Pancreas (tissue), 10 donors: ENCODE results near the gene PDGFRB. TPM values are rescaled to one million over a fixed set of nuclear protein-coding genes. Genes with fewer than 3 reads are reported as not detected.

Source experiments
- ATAC-seq, 4 donors: fragments of 200-7000 bp; cut with Tn5 transposase; one replicate each; pipeline versions ENCODE4 v1.8.0 to v1.9.1; 2020; ENCODE audit warnings: mild to moderate bottlenecking in 4 of 4, moderate library complexity in 4 of 4
- DNase-seq, 6 donors: peaks; one replicate each; pipeline ENCODE4 v3.0.0-alpha.2; 2020
- FAIRE-seq: peaks from 2 replicates; lab custom pipeline; 2012; peaks lifted over from hg19 to GRCh38; lab: Jason Lieb, UNC
- H3K27ac ChIP-seq, 4 donors: fragments of 200-600 bp; sonication (generic); 1 replicate in 3 of 4; 2 replicates in 1 of 4; pipeline versions ENCODE4 v1.5.0 to v1.8.0; 2020
- H3K27me3 ChIP-seq, 4 donors: fragments of 200-600 bp; one replicate each; pipeline ENCODE4 v1.8.0; 2021
- H3K36me3 ChIP-seq, 3 donors: fragments of 200-600 bp; sonication (generic) in 1 of 3; one replicate each; pipeline versions ENCODE4 v1.5.0 to v1.8.0; 2020 to 2021
- H3K4me1 ChIP-seq, 3 donors: fragments of 200-600 bp; one replicate each; pipeline ENCODE4 v1.8.0; 2021
- H3K4me3 ChIP-seq, 4 donors: fragments of 200-600 bp; sonication (generic) in 2 of 4; one replicate each; pipeline versions ENCODE4 v1.5.0 to v1.8.0; 2020 to 2021
- H3K9me3 ChIP-seq, 4 donors: fragments of 200-600 bp; one replicate each; pipeline ENCODE4 v1.8.0; 2021
- WGBS, 2 donors: extraction: QIAGEN DNeasy Blood & Tissue Kit; methylation state at CpG; one replicate each; pipeline ENCODE4 v1.1.7; 2013; 5-methylcytosine and 5-hydroxymethylcytosine counted together
- intact Hi-C, 3 donors: fragments of 100-400 bp; cut with DNase I; formaldehyde crosslinking; loops; one replicate each; pipeline versions ENCODE4 v1.11.1 to v1.14.2; 2022
- polyA plus RNA-seq, 2 donors: library from polyadenylated mRNA; stranded (reverse); fragments of 200-250 nt; gene quantifications; one replicate each; pipeline ENCODE4 v1.2.3, GENCODE V29; 2013
- total RNA-seq, 6 donors: library from RNA; stranded (reverse); fragmentation: NEBNext Ultra II Directional in 4 of 6; extraction: Animal tissue kit (Norgen Biotek cat#: 25700) in 4 of 6; gene quantifications; one replicate each; pipeline versions ENCODE4 v1.2.1 to v1.2.4, GENCODE V29; 2021 to 2023
- TF ChIP-seq, protein P1 (sequence below), 4 donors: fragments of 200-600 bp; sonication (generic) in 3 of 4; IDR thresholded peaks; one replicate each; pipeline versions ENCODE4 v1.5.0 to v1.8.0; 2021; ENCODE audit warnings: antibody characterized with exemption in 4 of 4
- donor health status: healthy with polysubstance abuse.
- donor health status: DM: no; HTN: no; CAD: no; lungs with moderate emphysema.
- donor health status: DM: no; HTN: no; CAD: no.
- donor health status: control.
- donor health status: control.
- donor health status: Bipolar disorder and iron deficiency.
- donor health status: DM: yes; HTN: yes; CAD: no.
- donor health status: DM: no; HTN: no; CAD: no.
- donor health status: DM: no; HTN: no; CAD: no.
- donor health status: DM: yes; HTN: yes; CAD: no.

The PDGFRB gene
- total and polyA plus RNA-seq, 8 donors: 7.2 to 48.6 (median 14.5) TPM

DNA sequence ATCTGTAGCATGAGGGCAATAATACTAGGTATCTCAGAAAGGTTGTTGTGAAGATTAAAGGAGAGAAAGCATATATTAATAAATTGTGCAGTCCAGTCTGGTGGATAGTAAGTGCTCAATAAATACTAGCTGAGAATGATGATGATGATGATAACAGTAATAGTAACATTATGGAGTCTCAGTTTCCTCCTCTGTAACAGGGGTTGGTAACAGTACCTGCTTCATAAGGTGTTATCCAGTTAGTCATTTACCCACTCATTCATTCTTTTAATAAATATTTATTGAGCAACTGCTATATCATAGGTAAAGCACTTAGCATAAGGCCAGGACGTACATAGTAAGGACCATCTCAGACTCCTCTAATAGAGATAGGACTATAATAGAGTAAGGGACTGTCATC is 41.8 kb upstream of the PDGFRB start:
- Histone ChIP-seq H3K4me3 (no peak overlapping the region), H3K27me3 (no peaks in the 10 kb centered on the region), H3K27ac (no peak overlapping the region), H3K9me3 (no peaks in the 10 kb centered on the region), H3K36me3 (no peaks in the 10 kb centered on the region), H3K4me1 (no peaks in the 10 kb centered on the region)
- FAIRE-seq (no peak), ATAC-seq (no peak), DNase-seq (no peak)
- intact Hi-C loops: no loop called here
- TF ChIP-seq, protein P1, sequence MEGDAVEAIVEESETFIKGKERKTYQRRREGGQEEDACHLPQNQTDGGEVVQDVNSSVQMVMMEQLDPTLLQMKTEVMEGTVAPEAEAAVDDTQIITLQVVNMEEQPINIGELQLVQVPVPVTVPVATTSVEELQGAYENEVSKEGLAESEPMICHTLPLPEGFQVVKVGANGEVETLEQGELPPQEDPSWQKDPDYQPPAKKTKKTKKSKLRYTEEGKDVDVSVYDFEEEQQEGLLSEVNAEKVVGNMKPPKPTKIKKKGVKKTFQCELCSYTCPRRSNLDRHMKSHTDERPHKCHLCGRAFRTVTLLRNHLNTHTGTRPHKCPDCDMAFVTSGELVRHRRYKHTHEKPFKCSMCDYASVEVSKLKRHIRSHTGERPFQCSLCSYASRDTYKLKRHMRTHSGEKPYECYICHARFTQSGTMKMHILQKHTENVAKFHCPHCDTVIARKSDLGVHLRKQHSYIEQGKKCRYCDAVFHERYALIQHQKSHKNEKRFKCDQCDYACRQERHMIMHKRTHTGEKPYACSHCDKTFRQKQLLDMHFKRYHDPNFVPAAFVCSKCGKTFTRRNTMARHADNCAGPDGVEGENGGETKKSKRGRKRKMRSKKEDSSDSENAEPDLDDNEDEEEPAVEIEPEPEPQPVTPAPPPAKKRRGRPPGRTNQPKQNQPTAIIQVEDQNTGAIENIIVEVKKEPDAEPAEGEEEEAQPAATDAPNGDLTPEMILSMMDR (IDR thresholded peaks at IDR 0.05): no peak
- WGBS, 2 donors: 87 to 97% methylated on average over 1 of the region's 1 CpG

DNA sequence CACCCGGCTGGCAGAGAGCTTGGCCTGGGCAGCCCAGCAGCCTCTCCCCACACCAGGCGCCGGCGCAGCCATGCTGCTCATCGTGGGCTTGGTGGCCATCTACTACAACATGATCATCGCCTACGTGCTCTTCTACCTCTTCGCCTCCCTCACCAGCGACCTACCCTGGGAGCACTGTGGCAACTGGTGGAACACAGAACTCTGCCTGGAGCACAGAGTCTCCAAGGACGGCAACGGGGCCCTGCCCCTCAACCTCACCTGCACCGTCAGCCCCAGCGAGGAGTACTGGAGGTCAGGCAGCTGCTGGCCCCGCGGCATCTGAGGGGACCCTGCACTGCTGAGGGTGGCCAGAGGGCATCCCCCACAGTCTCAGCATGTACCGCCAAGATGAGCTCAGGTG is 41.3 kb upstream of the PDGFRB start:
- Histone ChIP-seq H3K9me3 (no peaks in the 10 kb centered on the region), H3K27ac (no peak overlapping the region), H3K4me3 (no peak overlapping the region), H3K36me3 (no peaks in the 10 kb centered on the region), H3K4me1 (no peaks in the 10 kb centered on the region), H3K27me3 (no peaks in the 10 kb centered on the region)
- DNase-seq (no peak), ATAC-seq (no peak), FAIRE-seq (no peak)
- intact Hi-C loops: no loop called here
- TF ChIP-seq, protein P1 (IDR thresholded peaks at IDR 0.05): no peak
- 94 to 96% methylated on average over 16 of the region's 16 CpGs for WGBS, 2 donors

DNA sequence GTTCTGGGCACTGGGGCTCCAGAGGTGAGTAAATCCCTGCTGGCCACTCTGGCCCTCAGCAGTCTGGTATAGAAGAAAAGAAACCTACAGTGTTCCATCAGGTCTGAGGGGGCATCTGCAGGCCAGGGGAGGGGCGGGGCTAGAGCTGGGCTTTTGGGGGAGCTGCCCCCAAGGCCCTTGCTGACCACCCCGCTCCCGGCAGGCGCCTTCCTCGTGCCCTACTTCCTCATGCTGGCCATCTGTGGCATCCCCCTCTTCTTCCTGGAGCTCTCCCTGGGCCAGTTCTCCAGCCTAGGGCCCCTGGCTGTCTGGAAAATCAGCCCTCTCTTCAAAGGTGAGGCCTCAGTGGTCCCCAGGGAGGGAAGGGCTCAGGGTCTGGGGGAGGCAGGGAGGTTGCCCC is 40.9 kb upstream of the PDGFRB start:
- no peak overlapping the region for H3K27ac ChIP-seq
- no peaks in the 10 kb centered on the region for H3K27me3 ChIP-seq
- TF ChIP-seq, protein P1 (IDR thresholded peaks at IDR 0.05): no peak
- no peak for DNase-seq
- no peak for FAIRE-seq
- H3K9me3 ChIP-seq: no peaks in the 10 kb centered on the region
- H3K4me3 ChIP-seq: no peak overlapping the region
- no peaks in the 10 kb centered on the region for H3K36me3 ChIP-seq
- no peak for ATAC-seq
- intact Hi-C loops: no loop called here
- H3K4me1 ChIP-seq: no peaks in the 10 kb centered on the region
- 77 to 82% methylated on average over 5 of the region's 5 CpGs for WGBS, 2 donors

DNA sequence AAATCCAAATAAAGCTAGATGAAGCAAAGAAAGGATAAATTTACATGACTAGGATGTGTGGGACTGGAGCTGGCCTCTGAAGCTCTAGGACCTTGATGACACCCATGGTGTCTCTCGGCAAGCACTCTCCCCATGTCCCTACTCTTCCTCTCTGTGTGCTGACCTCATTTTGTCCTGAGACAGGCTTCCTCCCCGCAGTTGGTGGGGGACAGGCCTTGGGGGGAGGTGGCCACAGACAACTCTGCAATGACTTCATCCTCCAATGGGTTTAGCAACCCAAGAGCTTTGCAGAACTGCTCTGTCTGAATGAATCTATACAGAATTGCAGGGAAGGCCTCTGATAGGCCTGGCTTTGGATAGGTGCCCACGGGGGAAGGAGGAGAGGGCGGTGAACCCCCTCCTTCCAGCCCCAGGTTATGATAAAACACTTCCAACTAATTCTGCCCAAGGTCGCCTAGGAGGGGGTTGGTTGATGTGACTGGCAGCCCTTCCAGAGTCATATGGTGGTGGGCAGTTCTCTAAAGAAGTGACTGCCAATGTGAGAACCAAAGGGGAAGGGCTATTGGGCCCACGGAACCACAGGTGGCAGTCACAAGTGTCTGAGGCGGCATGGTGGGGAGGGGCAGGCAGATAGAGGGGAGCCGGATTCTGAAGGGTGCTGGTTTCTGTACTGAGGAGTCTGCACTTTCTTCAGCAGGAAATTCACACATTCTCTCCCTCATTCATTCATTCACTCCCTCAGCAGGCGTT is 40.3 kb upstream of the PDGFRB start:
- H3K36me3 ChIP-seq: no peaks in the 10 kb centered on the region
- ATAC-seq (peak in 2 of 4 donors; percentile 13 to 46), FAIRE-seq (no peak), DNase-seq (no peak)
- TF ChIP-seq, protein P1 (IDR thresholded peaks at IDR 0.05): no peak
- WGBS, 2 donors: 54 to 59% methylated on average over 9 of the region's 9 CpGs
- no peak overlapping the region for H3K27ac ChIP-seq
- H3K4me3 ChIP-seq: no peak overlapping the region
- H3K9me3 ChIP-seq: no peaks in the 10 kb centered on the region
- intact Hi-C loops: no loop called here
- H3K27me3 ChIP-seq: no peaks in the 10 kb centered on the region
- H3K4me1 ChIP-seq: no peaks in the 10 kb centered on the region

DNA sequence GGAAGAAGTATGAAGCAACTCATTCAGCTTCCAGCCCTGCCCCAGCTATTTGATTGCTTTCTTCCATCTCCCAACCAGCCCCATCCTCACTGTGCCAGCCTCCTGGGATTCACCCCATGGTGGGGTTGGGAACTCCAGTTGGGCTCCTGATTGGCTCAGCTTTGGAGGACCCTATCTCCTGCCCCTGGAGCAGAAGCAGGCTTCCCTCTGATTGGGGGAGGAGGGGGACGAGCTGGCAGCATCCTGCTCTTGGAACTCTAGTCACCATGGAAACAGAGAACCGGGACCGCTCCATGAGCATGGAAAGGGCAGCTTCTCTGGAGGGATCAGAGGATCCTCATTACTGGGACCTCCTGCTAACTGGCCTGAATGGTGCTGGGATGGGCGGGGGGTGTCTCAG is 36.8 kb upstream of the PDGFRB start:
- WGBS, 2 donors: 76 to 92% methylated on average over 4 of the region's 4 CpGs
- Histone ChIP-seq H3K36me3 (no peaks in the 10 kb centered on the region), H3K27ac (no peak overlapping the region), H3K4me1 (no peaks in the 10 kb centered on the region), H3K27me3 (peaks cover 0 to 6% (median 2%) of the 10 kb centered on the region in 4 donors), H3K4me3 (no peak overlapping the region), H3K9me3 (no peaks in the 10 kb centered on the region)
- DNase-seq (no peak), ATAC-seq (no peak), FAIRE-seq (no peak)
- intact Hi-C loops: no loop called here
- TF ChIP-seq, protein P1 (IDR thresholded peaks at IDR 0.05): no peak
